Left ventricle myocardium inferior (tissue), 1 donor: ENCODE measurements around the gene IFITM1. TPM values are rescaled to one million over a fixed set of nuclear protein-coding genes. Genes with fewer than 3 reads are reported as not detected.
"Not testable (repeated sequence)": the region's sequence is repeated elsewhere in the genome, so short reads cannot be mapped to it uniquely, and the experiment has no call there.

Experiments used
- DNase-seq: peaks from one replicate; pipeline ENCODE4 v3.0.0-alpha.2; 2020
- H3K27ac ChIP-seq: fragments of 200-600 bp; replicated peaks from 2 replicates; pipeline ENCODE4 v1.8.0; 2021
- H3K27me3 ChIP-seq: fragments of 200-600 bp; 2 replicates; pipeline ENCODE4 v1.8.0; 2021; ENCODE audit warnings: low read depth
- H3K36me3 ChIP-seq: fragments of 200-600 bp; 2 replicates; pipeline ENCODE4 v1.8.0; 2021
- H3K4me1 ChIP-seq: fragments of 200-600 bp; 2 replicates; pipeline ENCODE4 v1.8.0; 2021
- H3K4me3 ChIP-seq: fragments of 200-600 bp; 2 replicates; pipeline ENCODE4 v1.8.0; 2021; ENCODE audit warnings: mild to moderate bottlenecking, moderate library complexity
- H3K9me3 ChIP-seq: fragments of 200-600 bp; replicated peaks from 2 replicates; pipeline ENCODE4 v1.8.0; 2021
- CTCF ChIP-seq: fragments of 200-600 bp; IDR thresholded peaks from 2 replicates; pipeline ENCODE4 v1.8.0; 2021; ENCODE audit warnings: antibody characterized with exemption, mild to moderate bottlenecking, borderline replicate concordance
- intact Hi-C: fragments of 100-400 bp; cut with micrococcal nuclease; formaldehyde crosslinking; loops from one replicate; pipeline ENCODE4 v1.11.0; 2022
- total RNA-seq: library from RNA; stranded (reverse); fragmentation: NEBNext Ultra II Directional; extraction: Animal tissue kit (Norgen Biotek cat#: 25700); gene quantifications from one replicate; pipeline ENCODE4 v1.2.1, GENCODE V29; 2021
- donor health status: DM: no; HTN: yes; CAD: no; lungs with severe emphysema.

Gene IFITM1
- total RNA-seq, 1 donor from 2014 or later, result 83.5 TPM

GRCh38 chr11:285021-285893 is 28.6 kb upstream of the IFITM1 start:
- no peak for TF ChIP-seq CTCF
- intact Hi-C loops, result no loop called here
- no peaks in the 10 kb centered on the region for H3K36me3 ChIP-seq
- H3K4me3 ChIP-seq, result no peak overlapping the region
- no peak overlapping the region for H3K27ac ChIP-seq
- no peak for DNase-seq
- no peaks in the 10 kb centered on the region for H3K9me3 ChIP-seq
- H3K4me1 ChIP-seq, result peaks cover 37% of the 10 kb centered on the region
- H3K27me3 ChIP-seq, result peaks cover 84% of the 10 kb centered on the region

GRCh38 chr11:285894-286220 is 28.0 kb upstream of the IFITM1 start:
- Histone ChIP-seq H3K27ac (no peak overlapping the region), H3K9me3 (no peaks in the 10 kb centered on the region), H3K36me3 (no peaks in the 10 kb centered on the region), H3K27me3 (peaks cover 78% of the 10 kb centered on the region), H3K4me1 (peaks cover 32% of the 10 kb centered on the region), H3K4me3 (no peak overlapping the region)
- intact Hi-C loops, result no loop called here
- DNase-seq, result no peak
- no peak for TF ChIP-seq CTCF

- not testable (repeated sequence) for H3K4me3 ChIP-seq
- H3K27me3 ChIP-seq, result peaks cover 65% of the 10 kb centered on the region
- DNase-seq, result peak; percentile 13
These were observed 26.6 kb upstream of the IFITM1 start for GRCh38 chr11:286977-287820.

GRCh38 chr11:287821-288477 is 25.9 kb upstream of the IFITM1 start:
- H3K27me3 ChIP-seq, result peaks cover 58% of the 10 kb centered on the region
- H3K9me3 ChIP-seq, result no peaks in the 10 kb centered on the region
- no peak for TF ChIP-seq CTCF
- peak; percentile 18 for DNase-seq
- H3K36me3 ChIP-seq, result no peaks in the 10 kb centered on the region
- intact Hi-C loops, result no loop called here
- H3K4me1 ChIP-seq, result peaks cover 22% of the 10 kb centered on the region
- peak overlapping the region; percentile 81 for H3K4me3 ChIP-seq
- H3K27ac ChIP-seq, result peak overlapping the region; percentile 84

More at GRCh38 chr11:286977-287820, 26.6 kb upstream of the IFITM1 start:
- H3K9me3 ChIP-seq, H3K36me3 ChIP-seq, H3K27ac ChIP-seq, intact Hi-C loops: not testable (repeated sequence)
- H3K4me1 ChIP-seq, result peaks cover 22% of the 10 kb centered on the region

GRCh38 chr11:288478-289397 is 25.1 kb upstream of the IFITM1 start, which contains the start of gene PGGHG:
TSS of gene PGGHG (plus strand) at chr11:289126. CDS start at chr11:289817, 691 bp downstream.
- no peaks in the 10 kb centered on the region for H3K9me3 ChIP-seq
- DNase-seq, result peak; percentile 88
- intact Hi-C loops, result no loop called here
- peaks cover 51% of the 10 kb centered on the region for H3K27me3 ChIP-seq
- H3K4me1 ChIP-seq, result peaks cover 22% of the 10 kb centered on the region
- no peak for TF ChIP-seq CTCF
- H3K4me3 ChIP-seq, result peak within 1 kb of the TSS; percentile 81
- peak within 1 kb of the TSS; percentile 84 for H3K27ac ChIP-seq
- no peaks in the 10 kb centered on the region for H3K36me3 ChIP-seq
